Measurements from ENCODE around the gene LAGE3.

The LAGE3 gene

GRCh38 chrX:154457491-154458115 is 21.5 kb downstream of the LAGE3 start:
- Histone ChIP-seq H4K20me1 (ENCODE audit: insufficient read depth, low read length) (no peaks in the 10 kb centered on the region), H3K4me3 (ENCODE audit: low read depth, low read length, poor library complexity, severe bottlenecking) (peak overlapping the region; percentile 65), H3K4me2 (ENCODE audit: low read length) (peak overlapping the region; percentile 74), H3K36me3 (ENCODE audit: insufficient read depth, low read length) (no peaks in the 10 kb centered on the region; the same call in 1 of the 2 replicates), H2AFZ (ENCODE audit: low read length) (no peak overlapping the region), H3F3A (ENCODE audit: insufficient read depth, low read length) (no peaks in the 10 kb centered on the region), H3K27me3 (ENCODE audit: insufficient read depth, low read length) (no peaks in the 10 kb centered on the region), H3K9me2 (ENCODE audit: low read depth, low read length) (no peaks in the 10 kb centered on the region), H3K79me2 (ENCODE audit: insufficient read depth, low read length) (no peaks in the 10 kb centered on the region), H3K27ac (ENCODE audit: low read depth, low read length, poor library complexity, severe bottlenecking) (no peak overlapping the region), H3K9ac (ENCODE audit: low read length) (peak overlapping the region; percentile 34; the same call in 1 of the 2 replicates), H3K9me3 (ENCODE audit: low read length) (no peaks in the 10 kb centered on the region), H3K4me1 (ENCODE audit: insufficient read depth, low read length, severe bottlenecking) (peaks cover 5% of the 10 kb centered on the region)
- TF ChIP-seq EZH2 (IDR thresholded peaks at IDR 0.05; ENCODE audit: borderline replicate concordance, low read length) (no peak), CTCF (IDR thresholded peaks at IDR 0.05; ENCODE audit: low read length) (no peak)

- TF ChIP-seq EZH2 (IDR thresholded peaks at IDR 0.05; ENCODE audit: borderline replicate concordance, low read length) (no peak), CTCF (IDR thresholded peaks at IDR 0.05; ENCODE audit: low read length) (no peak)
- H3K36me3 ChIP-seq (ENCODE audit: insufficient read depth, low read length): peaks cover 5% of the 10 kb centered on the region
Measured at GRCh38 chrX:154452823-154453222, 26.3 kb downstream of the LAGE3 start.

GRCh38 chrX:154450312-154450711 is 28.8 kb downstream of the LAGE3 start:
- Histone ChIP-seq H3K4me1 (ENCODE audit: insufficient read depth, low read length, severe bottlenecking) (peaks cover 4% of the 10 kb centered on the region), H3K27me3 (ENCODE audit: insufficient read depth, low read length) (no peaks in the 10 kb centered on the region), H3K27ac (ENCODE audit: low read depth, low read length, poor library complexity, severe bottlenecking) (no peak overlapping the region), H3K4me3 (ENCODE audit: low read depth, low read length, poor library complexity, severe bottlenecking) (no peak overlapping the region), H3K36me3 (ENCODE audit: insufficient read depth, low read length) (peaks cover 5% of the 10 kb centered on the region), H3K9me2 (ENCODE audit: low read depth, low read length) (no peaks in the 10 kb centered on the region), H3K4me2 (ENCODE audit: low read length) (no peak overlapping the region), H3F3A (ENCODE audit: insufficient read depth, low read length) (no peaks in the 10 kb centered on the region), H3K9ac (ENCODE audit: low read length) (no peak overlapping the region), H3K9me3 (ENCODE audit: low read length) (no peaks in the 10 kb centered on the region), H3K79me2 (ENCODE audit: insufficient read depth, low read length) (no peaks in the 10 kb centered on the region), H4K20me1 (ENCODE audit: insufficient read depth, low read length) (no peaks in the 10 kb centered on the region), H2AFZ (ENCODE audit: low read length) (no peak overlapping the region)
- TF ChIP-seq CTCF (IDR thresholded peaks at IDR 0.05; ENCODE audit: low read length): no peak
- no peak for TF ChIP-seq EZH2 (IDR thresholded peaks at IDR 0.05; ENCODE audit: borderline replicate concordance, low read length)

More at GRCh38 chrX:154452823-154453222, 26.3 kb downstream of the LAGE3 start:
- Histone ChIP-seq H2AFZ (ENCODE audit: low read length) (no peak overlapping the region), H3K4me3 (ENCODE audit: low read depth, low read length, poor library complexity, severe bottlenecking) (no peak overlapping the region), H3K4me1 (ENCODE audit: insufficient read depth, low read length, severe bottlenecking) (no peaks in the 10 kb centered on the region), H3K27me3 (ENCODE audit: insufficient read depth, low read length) (no peaks in the 10 kb centered on the region), H3F3A (ENCODE audit: insufficient read depth, low read length) (no peaks in the 10 kb centered on the region), H3K9ac (ENCODE audit: low read length) (no peak overlapping the region), H4K20me1 (ENCODE audit: insufficient read depth, low read length) (no peaks in the 10 kb centered on the region), H3K9me3 (ENCODE audit: low read length) (no peaks in the 10 kb centered on the region), H3K79me2 (ENCODE audit: insufficient read depth, low read length) (no peaks in the 10 kb centered on the region), H3K4me2 (ENCODE audit: low read length) (no peak overlapping the region), H3K9me2 (ENCODE audit: low read depth, low read length) (no peaks in the 10 kb centered on the region), H3K27ac (ENCODE audit: low read depth, low read length, poor library complexity, severe bottlenecking) (no peak overlapping the region)
